ENCODE results near the gene ENPP5. TPM values are rescaled to one million over a fixed set of nuclear protein-coding genes. Genes with fewer than 3 reads are reported as not detected.

Gene ENPP5
- total RNA-seq, 4 donors from 2014 or later = 0.46 to 3.8 (median 0.87) TPM

DNA sequence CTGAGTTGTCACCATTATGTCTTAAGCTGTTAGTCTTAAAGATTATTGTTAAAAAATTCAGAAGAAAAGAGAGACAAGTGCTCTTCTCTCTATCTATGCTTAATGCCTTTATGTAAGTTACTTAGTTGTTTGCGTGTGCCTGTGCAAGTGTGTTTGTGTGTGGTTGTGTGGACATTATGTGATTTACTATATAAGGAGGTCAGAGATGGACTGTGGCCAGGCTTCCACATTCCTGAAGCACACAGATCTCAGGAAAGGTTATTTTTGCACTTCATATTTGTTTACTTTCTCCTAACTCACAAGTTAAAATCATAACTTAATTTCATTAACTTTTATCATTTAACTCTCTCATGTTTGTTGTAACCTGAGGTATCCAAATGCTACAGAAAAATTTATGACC is 26.5 kb downstream of the ENPP5 start:
- DNase-seq (ENCODE audit: extremely low spot score) = no peak
- H3K36me3 ChIP-seq = peaks cover 0 to 9% (median 0%) of the 10 kb centered on the region in 4 donors
- TF ChIP-seq POLR2AphosphoS5 (IDR thresholded peaks at IDR 0.05) (no peak), EP300 (IDR thresholded peaks at IDR 0.05) (no peak), POLR2A (IDR thresholded peaks at IDR 0.05; ENCODE audit: low read depth) (no peak)
- TF ChIP-seq, protein P1, sequence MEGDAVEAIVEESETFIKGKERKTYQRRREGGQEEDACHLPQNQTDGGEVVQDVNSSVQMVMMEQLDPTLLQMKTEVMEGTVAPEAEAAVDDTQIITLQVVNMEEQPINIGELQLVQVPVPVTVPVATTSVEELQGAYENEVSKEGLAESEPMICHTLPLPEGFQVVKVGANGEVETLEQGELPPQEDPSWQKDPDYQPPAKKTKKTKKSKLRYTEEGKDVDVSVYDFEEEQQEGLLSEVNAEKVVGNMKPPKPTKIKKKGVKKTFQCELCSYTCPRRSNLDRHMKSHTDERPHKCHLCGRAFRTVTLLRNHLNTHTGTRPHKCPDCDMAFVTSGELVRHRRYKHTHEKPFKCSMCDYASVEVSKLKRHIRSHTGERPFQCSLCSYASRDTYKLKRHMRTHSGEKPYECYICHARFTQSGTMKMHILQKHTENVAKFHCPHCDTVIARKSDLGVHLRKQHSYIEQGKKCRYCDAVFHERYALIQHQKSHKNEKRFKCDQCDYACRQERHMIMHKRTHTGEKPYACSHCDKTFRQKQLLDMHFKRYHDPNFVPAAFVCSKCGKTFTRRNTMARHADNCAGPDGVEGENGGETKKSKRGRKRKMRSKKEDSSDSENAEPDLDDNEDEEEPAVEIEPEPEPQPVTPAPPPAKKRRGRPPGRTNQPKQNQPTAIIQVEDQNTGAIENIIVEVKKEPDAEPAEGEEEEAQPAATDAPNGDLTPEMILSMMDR (IDR thresholded peaks at IDR 0.05) = no peak
- no peak overlapping the region for H3K27ac ChIP-seq (replicated peaks in 1 of 4)
- H3K27me3 ChIP-seq = no peaks in the 10 kb centered on the region
- intact Hi-C loops (cut with DNase I) = no loop called here
- 41% methylated on average over 1 of the region's 1 CpG for WGBS
- H3K4me1 ChIP-seq = peaks cover 0 to 22% (median 13%) of the 10 kb centered on the region in 4 donors
- no peaks in the 10 kb centered on the region for H3K9me3 ChIP-seq
- H3K4me3 ChIP-seq = no peak overlapping the region

GRCh38 chr6:46138281-46138680 is 32.5 kb downstream of the ENPP5 start:
- H3K9me3 ChIP-seq = no peaks in the 10 kb centered on the region
- no peak overlapping the region for H3K27ac ChIP-seq (replicated peaks in 1 of 4)
- 93% methylated on average over 1 of the region's 1 CpG for WGBS
- H3K27me3 ChIP-seq = no peaks in the 10 kb centered on the region
- intact Hi-C loops (cut with DNase I) = loop anchor here (5.0 kb wide), 1 partner anchor 49 kb away; no protein-coding TSS in a partner anchor
- TF ChIP-seq EP300 (IDR thresholded peaks at IDR 0.05) = no peak
- TF ChIP-seq, protein P1 (IDR thresholded peaks at IDR 0.05) = no peak
- H3K36me3 ChIP-seq = peaks cover 0 to 7% (median 0%) of the 10 kb centered on the region in 4 donors
- peaks cover 3 to 12% (median 7%) of the 10 kb centered on the region in 4 donors for H3K4me1 ChIP-seq
- H3K4me3 ChIP-seq = no peak overlapping the region
- DNase-seq (ENCODE audit: extremely low spot score) = no peak

- H3K4me3 ChIP-seq = no peak overlapping the region
- 96% methylated on average over 2 of the region's 2 CpGs for WGBS
- no peak overlapping the region for H3K27ac ChIP-seq (replicated peaks in 1 of 4)
- no peak for TF ChIP-seq POLR2A (IDR thresholded peaks at IDR 0.05; ENCODE audit: low read depth)
- TF ChIP-seq EP300 (IDR thresholded peaks at IDR 0.05) = no peak
- TF ChIP-seq, protein P1 (IDR thresholded peaks at IDR 0.05) = no peak
- no peak for TF ChIP-seq POLR2AphosphoS5 (IDR thresholded peaks at IDR 0.05)
- DNase-seq (ENCODE audit: extremely low spot score) = no peak
- H3K27me3 ChIP-seq = no peaks in the 10 kb centered on the region
- H3K4me1 ChIP-seq = peaks cover 3 to 14% (median 10%) of the 10 kb centered on the region in 4 donors
- peaks cover 0 to 5% (median 0%) of the 10 kb centered on the region in 4 donors for H3K36me3 ChIP-seq
- no peaks in the 10 kb centered on the region for H3K9me3 ChIP-seq
- intact Hi-C loops (cut with DNase I) = loop anchor here (5.0 kb wide), 1 partner anchor 50 kb away; no protein-coding TSS in a partner anchor
Observed at GRCh38 chr6:46137387-46137786, 33.4 kb downstream of the ENPP5 start.

DNA sequence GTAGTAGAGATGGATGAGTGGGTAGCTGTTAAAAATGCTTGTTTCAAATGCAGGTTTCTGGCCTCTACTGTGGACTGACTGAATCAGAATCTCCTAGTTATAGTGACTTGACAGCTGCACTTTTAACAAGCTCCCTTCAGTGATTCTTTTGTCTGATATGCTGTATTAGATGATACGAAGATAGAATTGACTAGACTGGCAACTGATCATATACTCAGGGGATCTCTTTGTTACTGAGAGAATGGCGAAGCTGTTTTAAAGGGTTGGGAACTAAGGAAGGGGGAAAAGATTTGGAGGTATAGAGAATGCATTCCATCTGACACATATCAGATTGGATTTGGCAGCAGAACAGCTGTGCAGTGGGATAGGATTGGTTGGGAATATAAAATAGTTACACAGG is 33.9 kb downstream of the ENPP5 start:
- no peak overlapping the region for H3K27ac ChIP-seq (replicated peaks in 1 of 4)
- H3K27me3 ChIP-seq = no peaks in the 10 kb centered on the region
- no peak for DNase-seq (ENCODE audit: extremely low spot score)
- H3K4me3 ChIP-seq = no peak overlapping the region
- H3K9me3 ChIP-seq = no peaks in the 10 kb centered on the region
- H3K36me3 ChIP-seq = peaks cover 0 to 4% (median 0%) of the 10 kb centered on the region in 4 donors
- intact Hi-C loops (cut with DNase I) = loop anchor here (5.0 kb wide), 1 partner anchor 50 kb away; no protein-coding TSS in a partner anchor
- 85% methylated on average over 2 of the region's 2 CpGs for WGBS
- TF ChIP-seq EP300 (IDR thresholded peaks at IDR 0.05) (no peak), POLR2A (IDR thresholded peaks at IDR 0.05; ENCODE audit: low read depth) (no peak), POLR2AphosphoS5 (IDR thresholded peaks at IDR 0.05) (no peak)
- TF ChIP-seq, protein P1 (IDR thresholded peaks at IDR 0.05) = no peak
- peaks cover 3 to 14% (median 10%) of the 10 kb centered on the region in 4 donors for H3K4me1 ChIP-seq

- no peak overlapping the region for H3K27ac ChIP-seq (replicated peaks in 1 of 4)
- TF ChIP-seq POLR2A (IDR thresholded peaks at IDR 0.05; ENCODE audit: low read depth) (no peak), POLR2AphosphoS5 (IDR thresholded peaks at IDR 0.05) (no peak), EP300 (IDR thresholded peaks at IDR 0.05) (no peak)
- TF ChIP-seq, protein P1 (IDR thresholded peaks at IDR 0.05) = no peak
Observed at GRCh38 chr6:46135176-46135575, 35.6 kb downstream of the ENPP5 start.

More at GRCh38 chr6:46135176-46135575, 35.6 kb downstream of the ENPP5 start:
- WGBS = 79% methylated on average over 1 of the region's 1 CpG
- Histone ChIP-seq H3K4me3 (no peak overlapping the region), H3K27me3 (no peaks in the 10 kb centered on the region), H3K4me1 (peaks cover 3 to 21% (median 17%) of the 10 kb centered on the region in 4 donors), H3K9me3 (no peaks in the 10 kb centered on the region), H3K36me3 (no peaks in the 10 kb centered on the region)
- no peak for DNase-seq (ENCODE audit: extremely low spot score)
- intact Hi-C loops (cut with DNase I) = loop anchor here (5.0 kb wide), 1 partner anchor 52 kb away; no protein-coding TSS in a partner anchor
